PC-3 (cell line): ENCODE measurements around the gene OLFML2A. TPM values are rescaled to one million over a fixed set of nuclear protein-coding genes. Genes with fewer than 3 reads are reported as not detected.

Experiments used
- ATAC-seq: fragments of 200-7000 bp; cut with Tn5 transposase; 2 replicates; pipeline ENCODE4 v1.9.1; 2020; ENCODE audit warnings: mild to moderate bottlenecking, moderate library complexity
- BruUV-seq: library from RNA; stranded (reverse); fragments of 400-500 nt; replicated peaks from 2 replicates; lab custom pipeline; 2021; lab: Mats Ljungman, UMichigan
- CTCF ChIA-PET: fragments of 300-600 bp; sonication (Branson Sonifier 250); formaldehyde crosslinking; loops from one replicate; lab custom pipeline; 2022; ENCODE audit warnings: antibody characterized with exemption; lab: Charles Lee
- POLR2A ChIA-PET: fragments of 300-600 bp; sonication (Branson Sonifier 250); formaldehyde crosslinking; loops from one replicate; lab custom pipeline; 2022; ENCODE audit warnings: antibody characterized with exemption; ENCODE audit not compliant: unreplicated experiment; lab: Charles Lee
- DNase-seq: peaks from one replicate; pipeline ENCODE4 v3.0.0-alpha.2; 2015
- H2AFZ ChIP-seq: fragments of 300-600 bp; sonication (generic); 2 replicates; pipeline ENCODE4 v1.6.0; 2016; ENCODE audit warnings: antibody characterized with exemption, low read length
- H3F3A ChIP-seq: fragments of 300-600 bp; sonication (generic); one replicate; pipeline ENCODE4 v1.6.0; 2017; ENCODE audit warnings: antibody characterized with exemption, low read length, control low read depth, mild to moderate bottlenecking; ENCODE audit not compliant: unreplicated experiment
- H3K27ac ChIP-seq: fragments of 300-600 bp; sonication (generic); 2 replicates; pipeline ENCODE4 v1.5.1; 2016; ENCODE audit warnings: mild to moderate bottlenecking, low read length
- H3K27me3 ChIP-seq: fragments of 300-600 bp; sonication (generic); 2 replicates; pipeline ENCODE4 v1.6.1; 2016; ENCODE audit warnings: low read length, mixed read lengths
- H3K36me3 ChIP-seq: fragments of 300-600 bp; sonication (generic); 2 replicates; pipeline ENCODE4 v1.6.1; 2016; ENCODE audit warnings: low read depth, mixed run types, low read length, mixed read lengths
- H3K4me1 ChIP-seq: fragments of 300-600 bp; sonication (generic); 2 replicates; pipeline ENCODE4 v1.5.1; 2016; ENCODE audit warnings: low read length; ENCODE audit not compliant: insufficient read depth
- H3K4me2 ChIP-seq: fragments of 300-600 bp; sonication (generic); 2 replicates; pipeline ENCODE4 v1.6.0; 2016; ENCODE audit warnings: low read length
- H3K4me3 ChIP-seq: fragments of 300-600 bp; sonication (generic); 2 replicates; pipeline ENCODE4 v1.5.1; 2016; ENCODE audit warnings: mild to moderate bottlenecking, low read length, mixed read lengths
- H3K79me2 ChIP-seq: fragments of 300-600 bp; sonication (generic); 2 replicates; pipeline ENCODE4 v1.6.1; 2017; ENCODE audit warnings: low read length, mixed read lengths
- H3K9ac ChIP-seq: fragments of 300-600 bp; sonication (generic); 2 replicates; pipeline ENCODE4 v1.6.0; 2016; ENCODE audit warnings: mild to moderate bottlenecking, low read length
- H3K9me2 ChIP-seq: fragments of 300-600 bp; sonication (generic); replicated peaks from 2 replicates; pipeline ENCODE4 v1.6.1; 2016; ENCODE audit warnings: mixed run types, low read length, mixed read lengths
- H3K9me3 ChIP-seq: fragments of 300-600 bp; sonication (generic); 2 replicates; pipeline ENCODE4 v1.6.1; 2016; ENCODE audit warnings: low read length, mixed read lengths
- H4K20me1 ChIP-seq: fragments of 300-600 bp; sonication (generic); 2 replicates; pipeline ENCODE4 v1.6.1; 2016; ENCODE audit warnings: low read length, mixed read lengths
- CTCF ChIP-seq: fragments of 300-600 bp; sonication (generic); conservative IDR thresholded peaks from 2 replicates; pipeline ENCODE4 v1.5.1; 2017; ENCODE audit warnings: antibody characterized with exemption, low read depth, mild to moderate bottlenecking, low read length
- EZH2 ChIP-seq: fragments of 300-600 bp; sonication (generic); IDR thresholded peaks from one replicate; pipeline ENCODE4 v1.6.1; 2017; ENCODE audit warnings: antibody characterized with exemption, mild to moderate bottlenecking, low read length; ENCODE audit not compliant: unreplicated experiment
- EZH2phosphoT487 ChIP-seq: fragments of 300-600 bp; sonication (generic); IDR thresholded peaks from 2 replicates; pipeline ENCODE4 v1.6.1; 2018; ENCODE audit warnings: mild to moderate bottlenecking, antibody characterized with exemption, low read length, borderline replicate concordance
- intact Hi-C: fragments of 100-400 bp; cut with micrococcal nuclease; formaldehyde crosslinking; loops from 2 replicates; pipeline ENCODE4 v1.9.0; 2023
- total RNA-seq: library from RNA; depleted of rRNA; stranded (reverse); fragments of >200 nt; gene quantifications from 2 replicates; pipeline ENCODE4 v1.2.3, GENCODE V29; 2014

OLFML2A gene
- total RNA-seq, 1 experiment from 2014 or later, result 3.4 TPM

GRCh38 chr9:124779368-124780059, 2.6 kb downstream of the OLFML2A start:
- POLR2A ChIA-PET, result interaction anchor here (0.5 to 0.6 kb wide), 3 partner anchors 24 to 1566 kb away, joined by 3 to 5 read pairs (median 3); no protein-coding TSS in a partner anchor
- Histone ChIP-seq H3K9ac (no peak overlapping the region), H3K9me2 (no peaks in the 10 kb centered on the region), H2AFZ (peak overlapping the region; percentile 61; the same call in 1 of the 2 replicates), H3K4me3 (peak overlapping the region; percentile 54), H3K4me1 (peaks cover 20% of the 10 kb centered on the region), H3K4me2 (peak overlapping the region; percentile 77), H4K20me1 (no peaks in the 10 kb centered on the region), H3F3A (peaks cover 7% of the 10 kb centered on the region), H3K27me3 (no peaks in the 10 kb centered on the region), H3K36me3 (no peaks in the 10 kb centered on the region), H3K79me2 (no peaks in the 10 kb centered on the region), H3K27ac (peak overlapping the region; percentile 37; the same call in 1 of the 2 replicates), H3K9me3 (no peaks in the 10 kb centered on the region)
- ATAC-seq, result peak; percentile 86
- peak; percentile 88 for DNase-seq
- intact Hi-C loops, result no loop called here
- CTCF ChIA-PET, result interaction anchor here (0.6 to 2.0 kb wide), 7 partner anchors 10 to 77 kb away, joined by 3 to 24 read pairs (median 5); partner anchors contain the start of gene WDR38
- BruUV-seq, result no TSS peak
- TF ChIP-seq EZH2phosphoT487 (no peak), CTCF (no peak), EZH2 (no peak)

GRCh38 chr9:124780060-124780756, 3.3 kb downstream of the OLFML2A start:
- ChIA-PET CTCF (interaction anchor here (0.6 to 2.0 kb wide), 2 partner anchors 15 to 73 kb away, joined by 3 to 24 read pairs; partner anchors contain the start of gene WDR38), POLR2A (interaction anchor here (0.5 to 0.6 kb wide), 3 partner anchors 25 to 1566 kb away, joined by 3 to 5 read pairs (median 3); no protein-coding TSS in a partner anchor)
- no peaks in the 10 kb centered on the region for H3K9me2 ChIP-seq
- no peaks in the 10 kb centered on the region for H3K36me3 ChIP-seq
- no peak overlapping the region for H3K9ac ChIP-seq
- no peaks in the 10 kb centered on the region for H3K27me3 ChIP-seq
- H3K4me3 ChIP-seq, result peak overlapping the region; percentile 54; the same call in 1 of the 2 replicates
- ATAC-seq, result no peak
- no peak for TF ChIP-seq EZH2
- TF ChIP-seq CTCF, result no peak
- no peak for TF ChIP-seq EZH2phosphoT487
- intact Hi-C loops, result no loop called here
- no peaks in the 10 kb centered on the region for H3K9me3 ChIP-seq
- peaks cover 7% of the 10 kb centered on the region for H3F3A ChIP-seq
- H2AFZ ChIP-seq, result no peak overlapping the region
- no TSS peak for BruUV-seq
- no peaks in the 10 kb centered on the region for H3K79me2 ChIP-seq
- H3K4me2 ChIP-seq, result peak overlapping the region; percentile 77
- H3K4me1 ChIP-seq, result peaks cover 20% of the 10 kb centered on the region
- H3K27ac ChIP-seq, result peak overlapping the region; percentile 37; the same call in 1 of the 2 replicates
- no peaks in the 10 kb centered on the region for H4K20me1 ChIP-seq
- no peak for DNase-seq
